Tongue (tissue), 2 donors: ENCODE measurements around the gene KCNMB1. TPM values are rescaled to one million over a fixed set of nuclear protein-coding genes. Genes with fewer than 3 reads are reported as not detected.
"Not testable (repeated sequence)": the region's sequence is repeated elsewhere in the genome, so short reads cannot be mapped to it uniquely, and the experiment has no call there.

Experiments
- DNase-seq: peaks from one replicate; pipeline ENCODE4 v3.0.0-alpha.2; 2015
- total RNA-seq: library from RNA; depleted of rRNA; stranded (reverse); fragments of >200 nt; gene quantifications from one replicate; pipeline ENCODE4 v1.2.3, GENCODE V29; 2014

The KCNMB1 gene
- total RNA-seq, 1 donor from 2014 or later, result 0.41 TPM

DNA sequence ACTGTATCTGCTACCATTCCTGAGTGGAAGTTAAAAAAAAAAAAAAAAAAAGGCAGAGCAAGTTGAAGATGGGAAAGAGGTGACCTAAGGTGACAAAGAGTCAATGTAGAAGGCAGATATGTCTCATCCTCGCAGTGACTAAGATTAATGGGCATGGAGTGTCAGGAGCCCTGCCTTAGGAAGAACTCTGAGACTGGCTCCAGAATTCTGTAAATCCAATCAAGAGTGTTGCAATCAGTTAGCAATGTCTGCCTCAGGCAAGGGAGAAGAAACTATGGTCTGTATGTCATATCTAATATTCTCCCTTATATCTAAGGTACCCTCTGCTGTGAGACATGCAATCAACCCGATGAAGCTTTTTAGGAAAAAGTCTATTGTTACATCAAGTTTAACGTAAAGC lies 24.7 kb upstream of the KCNMB1 start:
- DNase-seq, result no peak

DNA sequence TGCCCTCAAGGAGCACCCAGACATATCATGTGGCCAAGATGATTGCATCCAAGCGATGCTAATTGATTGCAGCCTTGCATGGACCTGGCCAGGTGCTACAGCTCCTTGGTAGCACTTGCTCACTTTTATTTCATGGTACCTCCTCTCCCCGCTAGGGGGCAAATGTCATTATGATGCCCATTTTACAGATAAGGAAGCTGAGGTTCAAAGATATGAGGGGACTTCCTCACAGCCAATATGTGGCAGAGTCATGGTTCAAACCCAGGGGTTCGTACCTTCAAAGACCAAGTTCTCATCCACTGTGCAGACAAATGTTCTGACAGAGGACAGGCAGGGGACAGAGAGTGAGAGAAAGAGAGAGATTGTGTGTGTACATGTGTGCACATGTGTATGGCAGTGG lies 21.9 kb upstream of the KCNMB1 start:
- DNase-seq, result no peak

DNA sequence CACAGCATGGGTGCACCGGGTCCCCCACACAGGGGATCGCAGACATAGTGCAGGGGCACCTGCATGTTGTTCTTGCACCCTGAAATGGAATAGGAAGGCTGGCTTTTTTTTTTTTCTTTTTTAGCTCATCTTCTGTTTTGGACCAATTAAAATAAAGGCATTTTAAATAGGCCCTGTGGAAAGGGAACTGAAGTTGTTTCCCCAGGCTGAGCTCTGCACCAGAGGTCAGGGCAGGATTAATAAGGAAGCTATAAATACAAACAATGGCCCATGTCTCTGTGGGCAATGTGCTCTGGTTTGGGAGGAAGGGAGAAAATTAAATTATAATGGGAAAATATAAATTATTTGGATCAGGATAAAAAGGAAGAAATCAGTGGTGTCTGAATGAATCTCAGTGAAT lies 21.2 kb upstream of the KCNMB1 start:
- no peak for DNase-seq

DNA sequence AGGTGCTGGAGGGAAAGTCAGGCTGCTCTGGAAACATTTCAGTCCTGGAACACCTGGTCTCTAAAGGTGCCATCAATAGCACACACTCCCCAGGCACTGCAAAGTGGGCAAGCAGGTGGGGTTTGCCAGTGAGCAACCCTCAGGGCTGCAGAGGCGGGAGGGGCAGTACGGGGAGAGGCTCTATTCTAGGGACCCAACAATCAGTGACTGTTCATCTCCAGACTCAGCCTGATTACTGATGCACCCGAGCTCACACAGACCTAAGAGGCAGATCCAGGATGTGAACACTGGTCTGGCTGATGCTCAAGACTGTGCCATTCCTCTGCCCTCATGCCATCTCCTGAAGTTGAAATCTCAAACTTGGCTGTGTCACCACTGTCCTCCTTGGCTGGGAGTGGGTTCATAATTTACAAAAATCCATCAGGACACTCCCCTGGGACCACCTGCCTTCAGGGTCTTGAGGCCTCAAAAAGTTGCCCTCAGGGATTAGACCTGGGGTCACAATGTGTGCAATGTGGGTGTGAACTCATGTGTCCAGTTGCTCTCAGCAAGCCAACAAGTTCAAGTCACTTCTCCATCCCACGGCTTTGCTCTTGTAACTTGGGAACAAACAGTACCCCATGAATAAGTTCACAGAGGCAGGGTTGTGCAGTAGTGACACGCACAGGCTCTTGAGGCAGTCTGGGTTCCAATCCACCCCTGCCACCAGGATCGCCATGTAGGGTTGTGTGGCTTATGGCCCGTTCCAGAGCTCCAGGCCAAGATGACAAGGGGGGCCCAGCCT lies 19.9 kb upstream of the KCNMB1 start:
- DNase-seq, result no peak

DNA sequence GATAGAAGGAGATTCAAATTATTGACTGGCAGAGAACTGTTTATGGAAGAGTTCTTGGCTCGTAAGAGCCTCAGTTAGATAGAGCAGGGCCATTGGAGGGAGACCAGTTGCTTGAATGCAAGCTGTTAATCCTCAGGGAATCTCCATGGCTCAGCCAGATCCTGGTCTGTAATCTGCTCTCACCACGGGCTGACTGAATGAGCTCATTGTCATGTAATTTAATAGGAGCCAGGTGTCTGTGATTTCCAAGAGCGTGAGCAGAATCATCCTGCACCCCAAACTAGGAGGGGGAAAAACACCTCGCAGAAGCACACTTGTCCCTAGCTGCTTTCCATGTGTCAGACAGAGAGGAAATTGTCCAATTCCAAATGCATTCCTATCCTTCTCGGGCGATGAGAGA lies 19.1 kb upstream of the KCNMB1 start:
- DNase-seq, result peak; percentile 86

DNA sequence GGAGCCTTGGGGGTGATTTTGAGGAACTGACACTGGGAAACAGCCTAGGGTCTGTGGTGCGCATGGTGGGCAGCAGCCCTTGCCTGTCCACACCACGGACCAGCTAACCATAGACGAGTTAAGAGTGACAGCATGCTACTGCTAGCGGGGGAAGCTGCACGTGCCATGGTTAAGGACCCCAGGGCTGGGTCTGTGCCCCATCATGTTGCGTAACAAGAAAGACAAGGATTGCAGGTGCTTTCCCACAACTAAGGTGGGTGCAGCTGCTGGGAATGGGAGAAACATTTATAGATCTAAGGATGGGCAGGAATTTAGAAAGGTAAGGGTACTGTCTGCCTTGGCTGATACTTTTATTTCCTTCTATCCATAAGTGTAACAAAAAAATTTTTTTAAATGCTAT lies 17.9 kb upstream of the KCNMB1 start:
- no peak for DNase-seq

DNA sequence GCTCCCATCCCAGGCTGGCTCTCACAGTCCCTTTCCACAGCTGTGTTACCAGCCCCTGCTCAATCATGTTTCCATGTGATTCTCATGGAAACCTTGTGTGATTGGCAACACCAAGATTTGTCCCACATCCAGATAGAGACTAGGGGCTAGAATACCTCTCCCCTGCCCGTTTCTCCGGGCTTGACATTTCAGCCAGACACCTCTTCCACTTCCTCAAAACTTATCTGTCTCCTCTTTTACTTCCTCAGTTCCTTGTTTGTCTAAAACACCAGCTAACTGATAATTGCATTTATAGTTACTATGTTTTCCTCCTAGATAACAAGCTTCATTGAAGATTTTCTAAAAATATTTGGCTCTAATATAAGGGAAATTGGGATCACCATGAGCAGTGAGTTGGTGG lies 16.6 kb upstream of the KCNMB1 start:
- no peak for DNase-seq

DNA sequence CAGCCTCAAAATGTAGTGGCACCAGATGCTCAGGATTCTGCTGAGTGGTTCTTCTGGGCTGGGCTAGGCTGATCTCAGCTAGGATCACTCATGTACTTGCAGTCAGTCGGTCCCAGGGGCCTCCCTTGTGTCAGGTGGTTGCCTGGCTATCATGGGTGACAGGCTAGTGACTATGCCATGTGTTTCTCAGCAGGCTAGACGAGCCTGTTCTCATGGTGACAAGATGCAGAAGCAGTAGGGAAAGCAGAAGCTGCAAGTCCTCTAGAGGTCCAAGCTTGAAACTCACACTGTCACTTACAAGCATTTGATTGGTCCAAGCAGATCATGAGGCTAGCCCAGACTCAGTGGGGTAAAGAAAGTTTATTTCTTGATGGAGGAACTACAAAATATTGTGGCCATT lies 15.2 kb upstream of the KCNMB1 start:
- DNase-seq, result no peak

DNA sequence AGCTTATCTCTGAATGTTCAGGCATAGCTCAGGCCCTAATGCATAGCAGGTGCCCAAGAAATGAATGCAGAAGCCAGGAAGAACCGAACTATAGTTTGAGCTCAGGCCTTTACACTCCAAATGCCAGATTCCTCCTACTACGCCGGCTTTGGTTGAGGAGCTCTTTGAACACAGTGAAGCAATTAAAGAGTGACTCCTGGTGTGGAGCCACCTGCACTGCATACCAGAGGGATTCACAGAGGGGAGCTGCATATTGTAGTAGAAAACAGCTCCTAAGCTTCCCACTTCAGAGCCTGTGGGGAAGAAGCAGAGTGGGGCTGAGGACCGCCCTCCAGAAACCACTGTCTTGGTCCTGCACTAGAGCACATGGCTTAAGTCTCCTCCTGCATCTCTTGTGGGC lies 14.5 kb upstream of the KCNMB1 start:
- DNase-seq, result no peak

DNA sequence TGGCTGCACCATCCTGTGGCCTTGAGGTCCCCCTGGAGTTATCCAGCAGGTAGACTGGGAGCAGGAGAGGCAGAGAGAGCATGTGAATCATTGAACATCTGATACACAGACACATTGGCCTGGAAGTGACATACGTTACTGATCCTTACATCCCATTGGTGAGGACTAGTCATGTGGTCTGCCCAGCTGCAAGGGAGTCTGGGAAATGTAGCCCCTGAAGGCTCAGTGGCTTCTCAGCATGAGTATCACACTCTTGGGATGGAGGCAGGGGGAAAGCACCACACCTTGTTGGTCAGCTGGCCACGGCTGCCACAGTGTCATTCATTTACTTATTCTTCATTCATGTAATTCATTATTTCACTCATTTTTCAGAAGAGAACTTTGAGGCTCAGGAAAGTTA lies 13.3 kb upstream of the KCNMB1 start:
- DNase-seq, result no peak

DNA sequence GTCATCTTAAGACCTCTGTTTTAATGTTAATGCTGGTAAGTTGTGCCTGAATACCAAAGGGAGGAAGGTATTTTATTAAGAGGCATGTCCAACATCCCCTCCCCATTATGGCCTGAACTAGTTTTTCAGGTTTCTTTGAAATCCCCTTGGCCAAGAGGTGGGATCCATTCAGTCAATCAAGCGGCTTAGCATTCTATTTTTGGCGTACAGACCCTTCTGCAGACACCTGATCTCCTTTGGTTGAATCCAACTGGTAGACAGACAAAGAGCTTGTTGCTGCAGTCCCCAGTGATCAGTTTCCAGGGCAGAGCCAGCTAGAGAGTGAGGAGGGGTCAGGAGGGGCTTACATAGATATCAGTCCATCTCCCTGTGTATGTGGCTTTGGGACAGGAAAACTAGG lies 7.9 kb upstream of the KCNMB1 start:
- no peak for DNase-seq

DNA sequence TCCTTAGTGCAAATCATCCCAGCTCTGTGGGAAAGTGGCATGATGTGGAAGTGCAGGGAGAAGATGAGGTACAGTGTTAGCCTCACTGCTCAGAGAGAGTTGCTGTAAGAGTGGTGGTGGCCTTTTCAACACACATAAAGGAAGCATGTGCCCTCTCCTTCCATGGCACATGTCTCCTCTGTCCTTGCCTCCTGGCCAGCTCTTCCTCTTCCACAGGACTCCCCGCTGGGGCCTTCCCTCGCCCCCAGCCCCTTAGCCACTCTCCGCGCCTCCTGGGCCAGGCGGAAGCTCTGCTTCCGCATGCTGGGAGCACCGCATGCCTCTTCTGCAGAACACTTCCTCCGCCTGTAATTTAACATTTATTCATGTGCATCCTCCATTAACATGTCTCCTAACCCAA lies 4.8 kb upstream of the KCNMB1 start:
- no peak for DNase-seq

DNA sequence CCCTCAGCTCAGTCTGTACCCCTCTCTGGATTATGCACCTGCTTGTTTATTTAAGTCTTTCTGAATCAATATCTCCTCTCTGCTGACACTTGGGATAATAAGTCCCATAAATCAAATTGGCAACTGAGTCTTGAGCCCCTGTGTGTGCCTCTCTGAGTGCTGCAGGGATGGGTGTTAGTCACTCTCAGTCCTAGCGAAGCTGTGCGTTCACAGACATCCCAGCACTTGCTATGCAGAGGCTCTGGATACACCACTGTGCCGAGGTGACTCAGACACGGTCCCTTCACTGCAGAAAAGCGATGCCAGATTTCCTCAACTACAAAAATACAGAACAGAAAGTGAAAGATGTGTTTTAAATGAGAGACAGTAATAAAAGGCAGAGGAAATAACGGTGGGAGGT lies 4.1 kb upstream of the KCNMB1 start:
- DNase-seq, result no peak

DNA sequence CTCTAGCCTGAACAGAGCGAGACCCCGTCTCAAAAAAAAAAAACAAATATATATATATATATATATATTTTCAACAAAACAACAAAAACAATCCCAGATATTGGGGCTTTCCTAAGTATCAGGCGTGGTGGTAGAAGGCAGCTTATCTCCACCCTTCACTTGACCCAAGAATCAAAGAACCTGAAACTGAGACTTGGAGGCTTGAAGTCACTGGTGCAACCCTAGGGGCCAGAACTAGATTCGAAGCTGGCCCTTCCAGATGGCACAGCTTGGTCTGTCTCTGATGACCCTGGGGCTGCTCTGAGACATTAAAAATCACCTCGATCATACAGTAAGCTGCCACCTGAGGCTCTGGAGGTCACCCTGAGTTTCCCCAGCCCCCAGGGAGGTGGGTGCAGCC lies 1.3 kb upstream of the KCNMB1 start:
- DNase-seq, result no peak

DNA sequence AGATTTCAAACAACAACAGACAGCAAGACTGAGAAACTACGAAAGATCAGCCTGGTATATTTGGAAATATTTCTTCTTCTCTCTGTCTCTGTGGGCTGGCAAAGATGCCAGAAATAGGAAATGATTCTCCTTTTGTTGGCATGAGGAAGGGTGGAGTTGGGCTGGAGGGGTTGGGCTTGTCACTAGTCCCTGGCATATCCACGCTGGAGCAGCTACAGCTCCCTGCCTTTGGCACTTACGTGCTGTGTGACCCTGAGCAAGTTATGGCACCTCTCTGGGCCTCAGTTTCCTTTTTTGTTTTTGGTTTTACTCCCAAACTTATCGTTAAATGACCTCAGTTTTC lies 354 bp upstream of the KCNMB1 start:
- DNase-seq, result no peak

DNA sequence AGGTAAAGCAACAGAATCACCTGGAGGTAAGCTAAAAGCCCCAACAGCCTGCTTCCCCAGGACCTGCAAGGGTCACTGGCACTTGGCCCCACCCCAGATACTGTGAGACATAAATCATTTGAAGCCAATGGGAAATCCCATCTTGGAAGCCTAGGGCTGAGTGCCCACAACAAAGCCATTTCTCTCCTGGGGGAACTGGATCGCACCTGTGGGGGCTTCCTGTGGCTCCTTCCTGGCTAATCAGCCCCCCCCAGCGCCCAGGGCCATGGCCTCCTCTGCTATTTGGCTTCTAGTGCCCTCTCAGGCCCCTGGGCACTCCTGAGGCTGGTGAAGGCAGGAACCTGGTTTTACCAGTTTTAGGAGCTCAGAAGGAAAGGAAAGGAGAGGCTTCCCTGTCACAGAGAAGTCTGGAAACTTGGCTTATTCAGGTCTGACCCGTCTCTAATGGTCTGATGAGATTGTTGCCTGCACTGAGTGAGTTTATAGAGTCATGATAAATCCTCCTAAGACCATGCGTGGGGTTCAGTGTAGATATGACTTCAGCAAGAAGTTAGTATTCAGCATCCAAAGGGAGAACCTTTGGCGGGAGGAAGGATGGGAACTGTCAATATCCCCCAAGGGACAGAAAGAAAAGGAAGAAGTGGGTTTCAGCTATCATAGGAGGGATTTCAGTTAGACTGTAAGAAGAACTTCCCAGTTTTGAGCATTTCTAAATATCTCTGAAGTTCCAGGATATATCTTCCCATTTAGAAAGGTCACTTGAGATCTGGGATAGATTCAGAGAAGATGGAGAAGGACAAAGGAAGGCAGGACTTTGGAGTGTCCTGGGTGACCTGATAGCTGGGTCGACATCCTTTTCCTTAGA lies 1.2 kb downstream of the KCNMB1 start:
- no peak for DNase-seq

DNA sequence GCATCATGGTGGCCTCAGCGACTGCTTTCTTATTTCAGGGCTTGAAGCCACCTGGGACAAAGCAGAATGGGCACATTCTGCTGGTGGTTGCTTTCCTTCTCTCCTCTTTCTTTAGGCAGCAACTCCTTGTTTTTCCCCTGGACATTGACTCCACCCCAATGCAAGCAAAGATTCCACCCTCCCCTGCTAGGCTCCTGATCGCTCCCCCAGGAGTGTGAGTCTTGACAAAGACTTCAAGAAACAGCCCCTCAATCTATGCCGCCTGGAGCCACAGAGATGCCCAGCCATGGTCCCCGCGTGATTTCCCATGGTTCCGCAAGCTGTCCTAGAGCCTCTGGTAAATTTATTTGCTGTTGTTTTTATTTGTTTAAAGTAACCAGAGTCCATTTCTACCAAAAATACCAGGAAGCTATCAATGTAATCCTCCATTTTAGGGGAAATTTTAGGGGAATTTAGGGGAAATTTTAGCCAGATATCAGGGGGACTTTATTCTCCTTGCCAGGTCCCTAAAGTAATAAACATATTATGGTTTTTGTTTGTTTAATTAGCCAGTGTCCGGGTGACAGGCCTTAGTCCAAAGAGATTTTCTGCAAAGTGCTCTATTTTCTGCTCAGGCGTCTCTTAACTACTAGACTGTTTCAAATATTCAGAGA lies 2.3 kb downstream of the KCNMB1 start:
- DNase-seq, result no peak

DNA sequence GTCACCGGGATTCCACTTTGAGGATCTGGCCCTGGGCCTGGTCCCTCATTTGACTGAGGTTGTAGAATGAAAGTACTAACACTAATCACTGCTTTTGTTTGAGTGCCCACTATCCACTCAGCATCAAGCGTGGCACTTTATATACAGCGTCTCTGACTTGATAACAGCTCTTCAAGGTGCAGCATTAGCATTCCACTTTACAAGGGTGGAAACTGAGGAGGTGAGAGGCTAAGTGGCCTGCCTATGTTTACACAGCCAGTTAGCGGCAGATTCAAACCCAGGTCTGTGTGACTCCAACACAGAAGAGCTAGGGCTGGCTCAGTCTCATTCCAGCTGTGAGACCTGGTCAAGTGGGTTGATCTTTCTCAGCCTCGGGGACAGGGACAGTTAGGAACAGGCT lies 5.9 kb downstream of the KCNMB1 start:
- DNase-seq, result no peak

DNA sequence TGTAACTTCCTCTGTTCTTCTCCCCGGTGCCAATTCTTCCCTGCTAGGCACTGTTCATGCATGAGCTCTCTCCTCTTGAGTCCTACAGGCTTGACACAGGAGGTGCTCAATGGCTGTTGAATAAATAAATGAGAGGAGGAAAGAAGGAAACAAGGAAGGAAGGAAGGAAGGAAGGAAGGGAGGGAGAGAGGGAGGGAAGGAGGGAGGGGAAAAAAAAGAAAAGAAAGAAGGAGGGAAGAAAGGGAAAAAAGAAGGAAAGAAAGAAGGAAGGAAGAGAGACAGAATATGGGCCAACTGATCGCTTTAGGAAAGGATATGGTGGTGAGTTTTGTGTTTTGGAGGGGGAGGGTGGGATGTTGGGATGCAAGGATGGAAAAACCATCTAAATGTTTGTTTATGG lies 6.4 kb downstream of the KCNMB1 start:
- DNase-seq, result no peak

DNA sequence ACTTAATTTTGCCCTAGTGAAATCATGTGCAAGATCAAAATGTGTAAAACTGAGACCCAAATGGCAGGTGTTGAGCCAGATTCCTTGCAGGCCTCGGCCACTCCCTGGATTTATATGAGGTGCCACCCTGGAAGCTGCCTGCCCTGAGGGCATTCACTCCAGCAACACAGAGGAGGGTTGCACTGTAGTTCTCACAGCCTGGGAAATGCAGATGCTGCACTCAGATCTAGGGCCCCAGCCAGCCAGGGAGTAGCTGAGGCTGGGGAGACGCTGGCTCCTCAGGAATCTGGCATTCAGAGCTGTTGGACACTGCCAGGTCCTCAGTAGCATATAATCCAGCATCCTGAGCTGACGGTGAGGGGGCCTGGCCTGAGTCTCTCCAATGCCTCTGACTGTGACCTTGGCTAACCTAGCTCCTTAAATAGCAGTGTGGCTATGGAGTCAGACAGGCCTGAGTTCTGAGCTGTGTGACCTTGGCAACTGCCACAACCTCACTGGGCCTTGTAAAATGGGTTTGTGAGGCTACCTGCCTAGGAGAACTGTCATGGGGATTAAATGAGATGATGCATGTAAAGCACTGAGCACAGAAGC lies 8.7 kb downstream of the KCNMB1 start:
- DNase-seq, result no peak

DNA sequence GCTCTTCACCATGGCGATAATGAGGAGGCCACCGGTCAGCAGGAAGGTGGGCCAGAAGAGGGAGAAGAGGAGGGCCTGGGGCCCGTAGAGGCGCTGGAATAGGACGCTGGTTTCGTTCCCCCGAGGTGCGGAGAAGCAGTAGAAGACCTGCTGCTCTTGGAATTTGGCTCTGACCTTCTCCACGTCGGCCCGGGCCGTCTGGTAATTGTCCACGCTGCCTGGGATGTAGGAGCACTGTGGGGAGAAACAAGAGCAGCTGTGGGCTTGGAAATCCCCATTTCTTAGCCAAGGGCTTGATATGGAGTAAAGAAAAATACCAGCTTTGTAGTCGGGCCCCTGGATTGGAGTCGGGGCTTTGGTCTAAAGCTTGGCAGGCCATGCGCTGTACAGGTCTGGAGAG lies 10.4 kb downstream of the KCNMB1 start:
- DNase-seq, result no peak

DNA sequence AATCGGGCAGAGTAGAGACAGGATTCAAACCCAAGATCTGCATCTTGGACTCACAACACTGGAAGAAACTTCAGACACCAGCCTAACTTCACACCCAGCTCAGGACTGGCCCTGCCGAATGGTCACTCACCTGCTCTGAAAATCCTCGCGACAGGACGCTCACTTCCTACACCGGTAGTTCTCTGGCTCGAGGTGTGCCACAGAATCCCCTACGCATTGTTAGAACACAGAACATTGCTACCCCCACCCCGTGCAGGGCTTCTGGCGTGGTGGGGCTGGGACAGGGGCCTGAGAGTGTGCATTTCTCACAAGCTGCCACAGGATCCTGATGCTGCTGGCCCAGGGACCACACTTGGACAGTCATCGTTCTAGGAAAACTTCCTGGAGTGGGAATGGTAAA lies 12.1 kb downstream of the KCNMB1 start:
- DNase-seq, result no peak

DNA sequence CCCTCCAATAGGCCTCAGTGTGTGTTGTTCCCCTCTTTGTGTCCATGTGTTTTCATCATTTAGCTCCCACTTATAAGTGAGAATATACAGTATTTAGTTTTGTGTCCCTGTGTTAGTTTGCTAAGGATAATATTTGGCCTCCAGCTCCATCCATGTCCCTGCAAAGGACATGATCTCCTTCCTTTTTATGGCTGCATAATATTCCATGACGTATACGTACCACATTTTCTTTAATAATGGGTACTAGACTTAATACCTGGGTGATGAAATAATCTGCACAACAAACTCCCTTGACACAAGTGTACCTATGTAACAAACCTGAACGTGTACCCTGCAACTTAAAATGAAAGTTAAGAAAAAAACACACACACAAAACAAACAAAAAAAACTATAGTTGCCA lies 12.6 kb downstream of the KCNMB1 start:
- not testable (repeated sequence) for DNase-seq
